WTC11 (cell line): ENCODE data around the gene NGDN. TPM values are rescaled to one million over a fixed set of nuclear protein-coding genes. Genes with fewer than 3 reads are reported as not detected.

ENCODE experiments used
- ATAC-seq: fragments of 200-7000 bp; cut with Tn5 transposase; 2 replicates; pipeline ENCODE4 v1.10.0; 2021; ENCODE audit warnings: mild to moderate bottlenecking, moderate library complexity
- CTCF ChIA-PET: fragments of 300-600 bp; sonication (Branson Sonifier 250); formaldehyde crosslinking; loops from one replicate; lab custom pipeline; 2021; ENCODE audit warnings: antibody characterized with exemption; lab: Charles Lee
- POLR2A ChIA-PET: fragments of 350-600 bp; sonication (Branson Sonifier 250); formaldehyde crosslinking; loops from one replicate; lab custom pipeline; 2021; ENCODE audit warnings: antibody characterized with exemption; lab: Charles Lee
- DNase-seq: peaks from one replicate; pipeline ENCODE4 v3.0.0; 2021; ENCODE audit warnings: low spot score
- H3K27ac Mint-ChIP-seq: 2 replicates; pipeline ENCODE4 v1.8.0; 2021; ENCODE audit warnings: mixed read lengths
- H3K27me3 Mint-ChIP-seq: 2 replicates; pipeline ENCODE4 v1.8.0; 2021; ENCODE audit warnings: low read depth, mild to moderate bottlenecking, moderate library complexity, mixed read lengths
- H3K36me3 Mint-ChIP-seq: 2 replicates; pipeline ENCODE4 v1.8.0; 2021; ENCODE audit warnings: mixed read lengths
- H3K4me1 Mint-ChIP-seq: 2 replicates; pipeline ENCODE4 v1.8.0; 2022; ENCODE audit warnings: mixed read lengths
- H3K4me3 Mint-ChIP-seq: 2 replicates; pipeline ENCODE4 v1.8.0; 2021; ENCODE audit warnings: mild to moderate bottlenecking, moderate library complexity, mixed read lengths
- H3K9me3 Mint-ChIP-seq: 2 replicates; pipeline ENCODE4 v1.8.0; 2021; ENCODE audit warnings: mixed read lengths
- ELF4 ChIP-seq: sonication (generic); formaldehyde crosslinking; IDR thresholded peaks from 2 replicates; pipeline ENCODE4 v1.8.1; 2022; ENCODE audit warnings: low read depth, mild to moderate bottlenecking, moderate library complexity, missing genetic modification reagents
- FOXK1 ChIP-seq: sonication (generic); formaldehyde crosslinking; IDR thresholded peaks from 2 replicates; pipeline ENCODE4 v1.8.0; 2022; ENCODE audit warnings: mild to moderate bottlenecking, moderate library complexity, missing genetic modification reagents
- HMGA2 ChIP-seq: fragments of 250-450 bp; sonication (Bioruptor Pico); IDR thresholded peaks from 2 replicates; pipeline ENCODE4 v1.4.0; 2021; ENCODE audit warnings: mild to moderate bottlenecking, moderate library complexity
- MXD4 ChIP-seq: fragments of 250-450 bp; sonication (Bioruptor Pico); IDR thresholded peaks from 2 replicates; pipeline ENCODE4 v1.8.0; 2021; ENCODE audit warnings: mild to moderate bottlenecking, moderate library complexity, borderline replicate concordance
- NFYB ChIP-seq: sonication (generic); formaldehyde crosslinking; conservative IDR thresholded peaks from 2 replicates; pipeline ENCODE4 v1.8.0; 2022; ENCODE audit warnings: low read depth, missing genetic modification reagents
- NR3C1 ChIP-seq: sonication (generic); formaldehyde crosslinking; conservative IDR thresholded peaks from 2 replicates; pipeline ENCODE4 v1.8.1; 2023; ENCODE audit warnings: low read depth, mild to moderate bottlenecking, missing genetic modification reagents
- OVOL2 ChIP-seq: fragments of 250-450 bp; sonication (Bioruptor Pico); IDR thresholded peaks from 2 replicates; pipeline ENCODE4 v1.9.0; 2021; ENCODE audit warnings: mild to moderate bottlenecking, borderline replicate concordance
- SMAD4 ChIP-seq: sonication (generic); formaldehyde crosslinking; IDR thresholded peaks from 2 replicates; pipeline ENCODE4 v1.8.0; 2022; ENCODE audit warnings: mild to moderate bottlenecking, missing genetic modification reagents
- SP1 ChIP-seq: sonication (generic); formaldehyde crosslinking; conservative IDR thresholded peaks from 2 replicates; pipeline ENCODE4 v1.8.1; 2022; ENCODE audit warnings: missing genetic modification reagents
- TEAD1 ChIP-seq: sonication (generic); formaldehyde crosslinking; IDR thresholded peaks from 2 replicates; pipeline ENCODE4 v1.8.0; 2022; ENCODE audit warnings: mild to moderate bottlenecking, missing genetic modification reagents
- ZNF396 ChIP-seq: fragments of 250-450 bp; sonication (Bioruptor Pico); IDR thresholded peaks from 2 replicates; pipeline ENCODE4 v1.8.0; 2021; ENCODE audit warnings: mild to moderate bottlenecking, moderate library complexity, borderline replicate concordance
- ZNF416 ChIP-seq: fragments of 250-450 bp; sonication (Bioruptor Pico); IDR thresholded peaks from 2 replicates; pipeline ENCODE4 v1.9.0; 2021; ENCODE audit warnings: mild to moderate bottlenecking, inconsistent platforms
- total RNA-seq: library from RNA; stranded (reverse); gene quantifications from 3 replicates; pipeline ENCODE4 v1.2.3, GENCODE V29; 2021
- TF ChIP-seq, protein P1 (sequence below): sonication (generic); formaldehyde crosslinking; IDR thresholded peaks from 2 replicates; pipeline ENCODE4 v1.8.1; 2022; ENCODE audit warnings: mild to moderate bottlenecking, moderate library complexity, missing genetic modification reagents
- TF ChIP-seq, protein P2 (sequence below): sonication (generic); formaldehyde crosslinking; IDR thresholded peaks from 2 replicates; pipeline ENCODE4 v1.8.1; 2023; ENCODE audit warnings: mild to moderate bottlenecking, missing genetic modification reagents, moderate library complexity
- TF ChIP-seq, protein P3 (sequence below): fragments of 250-450 bp; sonication (Bioruptor Pico); IDR thresholded peaks from 2 replicates; pipeline ENCODE4 v2.1.2; 2022; ENCODE audit warnings: mild to moderate bottlenecking, moderate library complexity
- TF ChIP-seq, protein P4 (sequence below): fragments of 250-450 bp; sonication (Bioruptor Pico); IDR thresholded peaks from 2 replicates; pipeline ENCODE4 v1.9.0; 2021; ENCODE audit warnings: mild to moderate bottlenecking
- TF ChIP-seq, protein P5 (sequence below): sonication (generic); formaldehyde crosslinking; IDR thresholded peaks from 2 replicates; pipeline ENCODE4 v1.8.0; 2022; ENCODE audit warnings: mild to moderate bottlenecking, missing genetic modification reagents

Gene NGDN
- total RNA-seq, 1 experiment from 2014 or later: 45.5 TPM

GRCh38 chr14:23469127-23469905, at the start of gene NGDN (continued):
- TF ChIP-seq OVOL2 (CRISPR knock-in tag) (no peak), SP1 (CRISPR knock-in tag) (peak; percentile 76), FOXK1 (peak; percentile 71; the same call in 1 of the 2 replicates), ZNF416 (CRISPR knock-in tag) (0 out of 2 replicates have a peak, but pooled peaks have one; percentile 22), ZNF396 (0 out of 2 replicates have a peak, but pooled peaks have one; percentile 83), MXD4 (CRISPR knock-in tag) (peak; percentile 77; the same call in 1 of the 2 replicates), TEAD1 (CRISPR knock-in tag) (peak; percentile 79; the same call in 1 of the 2 replicates), HMGA2 (no peak), NFYB (CRISPR knock-in tag) (peak; percentile 91), NR3C1 (CRISPR knock-in tag) (no peak)
- TF ChIP-seq, protein P1, sequence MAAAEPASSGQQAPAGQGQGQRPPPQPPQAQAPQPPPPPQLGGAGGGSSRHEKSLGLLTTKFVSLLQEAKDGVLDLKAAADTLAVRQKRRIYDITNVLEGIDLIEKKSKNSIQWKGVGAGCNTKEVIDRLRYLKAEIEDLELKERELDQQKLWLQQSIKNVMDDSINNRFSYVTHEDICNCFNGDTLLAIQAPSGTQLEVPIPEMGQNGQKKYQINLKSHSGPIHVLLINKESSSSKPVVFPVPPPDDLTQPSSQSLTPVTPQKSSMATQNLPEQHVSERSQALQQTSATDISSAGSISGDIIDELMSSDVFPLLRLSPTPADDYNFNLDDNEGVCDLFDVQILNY: no peak
- TF ChIP-seq, protein P2, sequence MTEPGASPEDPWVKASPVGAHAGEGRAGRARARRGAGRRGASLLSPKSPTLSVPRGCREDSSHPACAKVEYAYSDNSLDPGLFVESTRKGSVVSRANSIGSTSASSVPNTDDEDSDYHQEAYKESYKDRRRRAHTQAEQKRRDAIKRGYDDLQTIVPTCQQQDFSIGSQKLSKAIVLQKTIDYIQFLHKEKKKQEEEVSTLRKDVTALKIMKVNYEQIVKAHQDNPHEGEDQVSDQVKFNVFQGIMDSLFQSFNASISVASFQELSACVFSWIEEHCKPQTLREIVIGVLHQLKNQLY (CRISPR knock-in tag): no peak
- TF ChIP-seq, protein P3, sequence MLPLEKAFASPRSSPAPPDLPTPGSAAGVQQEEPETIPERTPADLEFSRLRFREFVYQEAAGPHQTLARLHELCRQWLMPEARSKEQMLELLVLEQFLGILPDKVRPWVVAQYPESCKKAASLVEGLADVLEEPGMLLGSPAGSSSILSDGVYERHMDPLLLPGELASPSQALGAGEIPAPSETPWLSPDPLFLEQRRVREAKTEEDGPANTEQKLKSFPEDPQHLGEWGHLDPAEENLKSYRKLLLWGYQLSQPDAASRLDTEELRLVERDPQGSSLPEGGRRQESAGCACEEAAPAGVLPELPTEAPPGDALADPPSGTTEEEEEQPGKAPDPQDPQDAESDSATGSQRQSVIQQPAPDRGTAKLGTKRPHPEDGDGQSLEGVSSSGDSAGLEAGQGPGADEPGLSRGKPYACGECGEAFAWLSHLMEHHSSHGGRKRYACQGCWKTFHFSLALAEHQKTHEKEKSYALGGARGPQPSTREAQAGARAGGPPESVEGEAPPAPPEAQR (CRISPR knock-in tag): peak; percentile 96

- peaks cover 7% of the 10 kb centered on the region for H3K9me3 Mint-ChIP-seq
- H3K27ac Mint-ChIP-seq: no peak overlapping the region
- H3K4me1 Mint-ChIP-seq: no peaks in the 10 kb centered on the region
- CTCF ChIA-PET: interaction anchor here (0.9 to 2.6 kb wide), 2 partner anchors 35 to 42 kb away, joined by 4 to 10 read pairs; no protein-coding TSS in a partner anchor
- no peaks in the 10 kb centered on the region for H3K36me3 Mint-ChIP-seq
- no peak overlapping the region for H3K4me3 Mint-ChIP-seq
- no peak for DNase-seq
- POLR2A ChIA-PET: no interaction called here
- peaks cover 23% of the 10 kb centered on the region for H3K27me3 Mint-ChIP-seq
- no peak for ATAC-seq
- TF ChIP-seq, protein P4, sequence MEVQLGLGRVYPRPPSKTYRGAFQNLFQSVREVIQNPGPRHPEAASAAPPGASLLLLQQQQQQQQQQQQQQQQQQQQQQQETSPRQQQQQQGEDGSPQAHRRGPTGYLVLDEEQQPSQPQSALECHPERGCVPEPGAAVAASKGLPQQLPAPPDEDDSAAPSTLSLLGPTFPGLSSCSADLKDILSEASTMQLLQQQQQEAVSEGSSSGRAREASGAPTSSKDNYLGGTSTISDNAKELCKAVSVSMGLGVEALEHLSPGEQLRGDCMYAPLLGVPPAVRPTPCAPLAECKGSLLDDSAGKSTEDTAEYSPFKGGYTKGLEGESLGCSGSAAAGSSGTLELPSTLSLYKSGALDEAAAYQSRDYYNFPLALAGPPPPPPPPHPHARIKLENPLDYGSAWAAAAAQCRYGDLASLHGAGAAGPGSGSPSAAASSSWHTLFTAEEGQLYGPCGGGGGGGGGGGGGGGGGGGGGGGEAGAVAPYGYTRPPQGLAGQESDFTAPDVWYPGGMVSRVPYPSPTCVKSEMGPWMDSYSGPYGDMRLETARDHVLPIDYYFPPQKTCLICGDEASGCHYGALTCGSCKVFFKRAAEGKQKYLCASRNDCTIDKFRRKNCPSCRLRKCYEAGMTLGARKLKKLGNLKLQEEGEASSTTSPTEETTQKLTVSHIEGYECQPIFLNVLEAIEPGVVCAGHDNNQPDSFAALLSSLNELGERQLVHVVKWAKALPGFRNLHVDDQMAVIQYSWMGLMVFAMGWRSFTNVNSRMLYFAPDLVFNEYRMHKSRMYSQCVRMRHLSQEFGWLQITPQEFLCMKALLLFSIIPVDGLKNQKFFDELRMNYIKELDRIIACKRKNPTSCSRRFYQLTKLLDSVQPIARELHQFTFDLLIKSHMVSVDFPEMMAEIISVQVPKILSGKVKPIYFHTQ: no peak
- no peak for TF ChIP-seq SMAD4 (CRISPR knock-in tag)
- TF ChIP-seq ELF4 (CRISPR knock-in tag): no peak
- TF ChIP-seq, protein P5, sequence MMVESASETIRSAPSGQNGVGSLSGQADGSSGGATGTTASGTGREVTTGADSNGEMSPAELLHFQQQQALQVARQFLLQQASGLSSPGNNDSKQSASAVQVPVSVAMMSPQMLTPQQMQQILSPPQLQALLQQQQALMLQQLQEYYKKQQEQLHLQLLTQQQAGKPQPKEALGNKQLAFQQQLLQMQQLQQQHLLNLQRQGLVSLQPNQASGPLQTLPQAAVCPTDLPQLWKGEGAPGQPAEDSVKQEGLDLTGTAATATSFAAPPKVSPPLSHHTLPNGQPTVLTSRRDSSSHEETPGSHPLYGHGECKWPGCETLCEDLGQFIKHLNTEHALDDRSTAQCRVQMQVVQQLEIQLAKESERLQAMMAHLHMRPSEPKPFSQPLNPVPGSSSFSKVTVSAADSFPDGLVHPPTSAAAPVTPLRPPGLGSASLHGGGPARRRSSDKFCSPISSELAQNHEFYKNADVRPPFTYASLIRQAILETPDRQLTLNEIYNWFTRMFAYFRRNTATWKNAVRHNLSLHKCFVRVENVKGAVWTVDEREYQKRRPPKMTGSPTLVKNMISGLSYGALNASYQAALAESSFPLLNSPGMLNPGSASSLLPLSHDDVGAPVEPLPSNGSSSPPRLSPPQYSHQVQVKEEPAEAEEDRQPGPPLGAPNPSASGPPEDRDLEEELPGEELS (CRISPR knock-in tag): no peak
- no peak for TF ChIP-seq SP1 (CRISPR knock-in tag)
Measured at GRCh38 chr14:23421594-23421993, 47.9 kb upstream of the NGDN start.
